Large intestine (tissue), 3 donors: Measurements from ENCODE around the gene PTPRN2. TPM values are rescaled to one million over a fixed set of nuclear protein-coding genes. Genes with fewer than 3 reads are reported as not detected.

Experiments used
- DNase-seq, 2 donors: peaks; one replicate each; pipeline versions ENCODE4 v3.0.0 to v3.0.0-alpha.2; 2013
- H3K27ac ChIP-seq: one replicate; pipeline ENCODE4 v1.5.1; 2013; ENCODE audit warnings: low read length
- H3K27me3 ChIP-seq: 2 replicates; pipeline ENCODE4 v1.6.1; 2013; ENCODE audit warnings: low read length; ENCODE audit not compliant: control insufficient read depth, insufficient read depth
- H3K36me3 ChIP-seq: 2 replicates; pipeline ENCODE4 v1.6.1; 2013; ENCODE audit warnings: low read length; ENCODE audit not compliant: control insufficient read depth, insufficient read depth
- H3K4me1 ChIP-seq: one replicate; pipeline ENCODE4 v1.6.1; 2013; ENCODE audit warnings: low read length; ENCODE audit not compliant: control insufficient read depth, insufficient read depth
- H3K4me3 ChIP-seq: one replicate; pipeline ENCODE4 v1.5.1; 2013; ENCODE audit warnings: low read length
- H3K9me3 ChIP-seq: one replicate; pipeline ENCODE4 v1.6.1; 2013; ENCODE audit warnings: mild to moderate bottlenecking, low read depth, low read length, moderate library complexity; ENCODE audit not compliant: control insufficient read depth
- WGBS: methylation state at CpG from one replicate; pipeline ENCODE4 v1.1.5; 2013; ENCODE audit warnings: low lambda C conversion rate; ENCODE audit not compliant: insufficient coverage; 5-methylcytosine and 5-hydroxymethylcytosine counted together
- polyA plus RNA-seq: library from polyadenylated mRNA; unstranded; fragments of 120-200 nt; gene quantifications from one replicate; pipeline ENCODE4 v1.2.1, GENCODE V29; 2013

Gene PTPRN2
- polyA plus RNA-seq, 1 donor = 13.4 TPM

DNA sequence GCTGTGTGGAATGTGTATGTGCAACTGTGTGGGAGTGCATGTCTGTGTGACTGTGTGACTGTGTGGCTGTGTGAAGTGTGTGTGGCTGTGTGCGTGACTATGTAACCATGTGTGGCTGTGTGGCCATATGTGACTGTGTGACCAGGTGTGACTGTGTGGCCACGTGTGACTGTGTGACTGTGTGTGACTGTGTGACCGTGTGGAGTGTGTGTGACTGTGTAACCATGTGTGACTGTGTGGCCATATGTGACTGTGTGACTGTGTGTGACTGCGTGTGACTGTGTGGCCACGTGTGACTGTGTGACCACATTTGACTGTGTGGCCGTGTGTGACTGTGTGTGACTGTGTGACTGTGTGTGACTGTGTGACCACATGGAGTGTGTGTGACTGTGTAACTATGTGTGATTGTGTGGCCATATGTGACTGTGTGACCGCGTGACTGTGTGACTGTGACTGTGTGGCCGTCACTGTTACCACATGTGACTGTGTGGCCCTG lies 747.9 kb downstream of the PTPRN2 start:
- no peaks in the 10 kb centered on the region for H3K36me3 ChIP-seq
- no CpG with 5 or more reads among the region's 9 CpGs for WGBS
- H3K27ac ChIP-seq = no peak overlapping the region
- no peaks in the 10 kb centered on the region for H3K4me1 ChIP-seq
- peaks cover 32% of the 10 kb centered on the region for H3K9me3 ChIP-seq
- no peak for DNase-seq
- H3K4me3 ChIP-seq = no peak overlapping the region
- H3K27me3 ChIP-seq = no peaks in the 10 kb centered on the region

DNA sequence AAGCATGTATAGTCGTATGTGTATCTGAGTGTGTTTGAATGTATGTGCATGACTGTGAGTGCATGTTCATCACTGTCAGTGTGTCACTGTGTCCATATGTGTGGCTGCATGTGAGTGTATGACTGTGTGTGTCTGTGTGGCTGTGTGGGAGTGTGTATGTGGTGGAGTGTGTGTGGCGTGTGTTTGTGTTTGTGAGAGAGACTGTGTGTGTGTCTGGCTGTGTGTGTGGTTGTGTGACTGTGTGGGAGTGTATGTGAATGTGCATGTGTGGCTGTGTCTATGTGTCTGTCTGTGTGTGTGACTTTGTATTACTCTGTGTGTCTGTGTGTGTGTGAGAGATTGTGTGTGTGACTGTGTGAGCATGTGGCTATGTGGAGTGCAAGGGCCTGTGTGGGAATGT lies 748.4 kb downstream of the PTPRN2 start:
- no peak overlapping the region for H3K27ac ChIP-seq
- no peak overlapping the region for H3K4me3 ChIP-seq
- H3K27me3 ChIP-seq = no peaks in the 10 kb centered on the region
- no peaks in the 10 kb centered on the region for H3K36me3 ChIP-seq
- WGBS = no CpG with 5 or more reads among the region's 2 CpGs
- H3K9me3 ChIP-seq = peaks cover 31% of the 10 kb centered on the region
- H3K4me1 ChIP-seq = no peaks in the 10 kb centered on the region
- DNase-seq = no peak

DNA sequence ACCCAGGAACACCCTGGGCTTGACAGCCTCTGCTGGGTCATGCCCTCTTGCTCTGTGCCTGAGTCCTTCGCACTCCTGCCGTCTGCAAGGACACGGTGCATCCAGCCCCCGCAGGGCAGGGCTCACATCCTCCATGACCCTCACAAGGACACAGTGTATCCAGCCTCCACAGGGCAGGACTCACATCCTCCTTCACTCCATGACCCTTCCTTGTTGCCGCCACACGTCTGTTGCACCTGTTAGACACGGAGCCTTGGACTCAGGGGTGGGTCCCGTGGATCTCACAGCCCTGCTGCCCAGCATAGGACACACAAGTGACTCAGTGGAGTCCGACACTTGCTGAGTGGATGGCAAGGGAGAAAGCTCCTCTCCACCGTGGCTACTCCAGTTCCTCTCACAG lies 750.1 kb downstream of the PTPRN2 start:
- H3K4me1 ChIP-seq = no peaks in the 10 kb centered on the region
- no CpG with 5 or more reads among the region's 10 CpGs for WGBS
- DNase-seq = no peak

DNA sequence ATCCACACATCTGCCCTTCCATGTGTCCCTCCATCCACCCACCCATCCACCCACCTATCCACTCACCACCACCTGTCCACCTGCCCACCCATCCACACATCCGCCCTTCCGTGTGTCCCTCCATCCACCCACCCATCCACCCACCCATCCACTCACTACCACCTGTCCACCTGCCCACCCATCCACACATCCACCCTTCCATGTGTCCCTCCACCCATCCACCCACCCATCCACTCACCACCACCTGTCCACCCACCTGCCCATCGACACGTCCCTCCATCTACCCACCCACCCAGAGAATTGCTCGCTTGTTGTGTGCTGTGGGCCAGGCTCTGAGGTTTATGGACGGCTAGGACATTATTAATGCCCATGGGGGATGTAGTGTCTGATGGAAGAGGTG lies 750.6 kb downstream of the PTPRN2 start:
- no peaks in the 10 kb centered on the region for H3K36me3 ChIP-seq
- DNase-seq = no peak
- H3K27me3 ChIP-seq = no peaks in the 10 kb centered on the region
- peaks cover 25% of the 10 kb centered on the region for H3K9me3 ChIP-seq
- H3K27ac ChIP-seq = no peak overlapping the region
- no CpG with 5 or more reads among the region's 6 CpGs for WGBS
- H3K4me1 ChIP-seq = no peaks in the 10 kb centered on the region
- no peak overlapping the region for H3K4me3 ChIP-seq

More for the DNA sequence above, 750.1 kb downstream of the PTPRN2 start:
- H3K27ac ChIP-seq = no peak overlapping the region
- H3K27me3 ChIP-seq = no peaks in the 10 kb centered on the region
- peaks cover 25% of the 10 kb centered on the region for H3K9me3 ChIP-seq
- H3K36me3 ChIP-seq = no peaks in the 10 kb centered on the region
- no peak overlapping the region for H3K4me3 ChIP-seq

DNA sequence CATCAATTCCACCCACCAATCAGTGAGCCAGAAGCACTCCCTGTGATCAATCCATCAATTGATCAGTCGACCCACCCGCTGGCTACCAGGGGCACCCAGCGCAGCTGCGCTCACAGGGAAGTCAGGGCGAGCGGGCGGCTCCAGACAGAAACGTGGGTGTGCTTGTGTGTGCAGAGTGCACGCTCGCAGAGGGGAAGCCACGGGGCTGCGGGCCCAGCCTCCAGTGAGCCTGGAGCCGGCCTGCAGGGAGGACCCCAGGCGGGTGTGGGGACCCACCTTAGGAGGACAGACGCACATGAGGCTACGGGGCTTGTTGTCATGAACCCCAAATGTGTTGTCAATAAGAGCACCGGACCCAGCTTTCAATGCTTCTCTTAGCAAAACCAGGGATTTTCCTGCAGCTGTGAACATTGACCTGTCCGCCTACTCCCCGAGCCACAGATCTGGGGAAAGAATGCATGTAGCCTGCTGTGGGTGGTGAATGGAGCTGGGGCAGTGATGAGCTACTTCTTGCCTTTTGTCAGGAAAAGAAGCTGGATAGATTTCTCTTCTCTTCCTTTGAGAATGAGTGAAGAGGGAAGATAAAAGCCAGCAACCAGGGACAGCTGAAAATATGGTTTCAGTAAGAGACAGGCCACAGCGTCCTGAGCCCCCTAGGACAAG lies 753.0 kb downstream of the PTPRN2 start:
- Histone ChIP-seq H3K27me3 (no peaks in the 10 kb centered on the region), H3K27ac (no peak overlapping the region), H3K4me3 (no peak overlapping the region), H3K36me3 (no peaks in the 10 kb centered on the region), H3K9me3 (peaks cover 9% of the 10 kb centered on the region), H3K4me1 (no peaks in the 10 kb centered on the region)
- WGBS = no CpG with 5 or more reads among the region's 20 CpGs
- no peak for DNase-seq

DNA sequence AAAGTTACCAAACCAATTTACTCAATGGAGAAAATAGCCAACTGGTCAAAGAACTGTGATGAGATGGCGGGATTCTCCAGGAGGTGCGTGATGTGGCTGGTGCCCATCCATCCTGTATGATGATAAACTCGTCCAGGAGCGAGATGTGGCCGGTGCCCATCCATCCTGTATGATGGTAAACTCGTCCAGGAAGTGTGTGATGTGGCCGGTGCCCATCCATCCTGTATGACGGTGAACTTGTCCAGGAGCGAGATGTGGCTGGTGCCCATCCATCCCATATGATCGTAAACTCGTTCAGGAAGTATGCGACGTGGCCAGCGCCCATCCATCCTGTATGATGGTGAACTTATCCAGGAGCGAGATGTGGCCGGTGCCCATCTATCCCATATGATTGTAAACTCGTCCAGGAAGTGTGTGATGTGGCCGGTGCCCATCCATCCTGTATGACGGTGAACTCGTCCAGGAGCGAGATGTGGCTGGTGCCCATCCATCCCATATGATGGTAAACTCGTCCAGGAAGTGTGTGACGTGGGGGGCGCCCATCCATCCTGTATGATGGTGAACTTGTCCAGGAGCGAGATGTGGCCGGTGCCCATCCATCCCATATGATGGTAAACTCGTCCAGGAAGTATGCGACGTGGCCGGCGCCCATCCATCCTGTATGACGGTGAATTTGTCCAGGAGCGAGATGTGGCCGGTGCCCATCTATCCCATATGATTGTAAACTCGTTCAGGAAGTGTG lies 754.6 kb downstream of the PTPRN2 start:
- Histone ChIP-seq H3K9me3 (peaks cover 3% of the 10 kb centered on the region), H3K36me3 (no peaks in the 10 kb centered on the region), H3K4me1 (no peaks in the 10 kb centered on the region), H3K27ac (no peak overlapping the region), H3K4me3 (no peak overlapping the region), H3K27me3 (no peaks in the 10 kb centered on the region)
- no peak for DNase-seq
- WGBS = no CpG with 5 or more reads among the region's 35 CpGs

DNA sequence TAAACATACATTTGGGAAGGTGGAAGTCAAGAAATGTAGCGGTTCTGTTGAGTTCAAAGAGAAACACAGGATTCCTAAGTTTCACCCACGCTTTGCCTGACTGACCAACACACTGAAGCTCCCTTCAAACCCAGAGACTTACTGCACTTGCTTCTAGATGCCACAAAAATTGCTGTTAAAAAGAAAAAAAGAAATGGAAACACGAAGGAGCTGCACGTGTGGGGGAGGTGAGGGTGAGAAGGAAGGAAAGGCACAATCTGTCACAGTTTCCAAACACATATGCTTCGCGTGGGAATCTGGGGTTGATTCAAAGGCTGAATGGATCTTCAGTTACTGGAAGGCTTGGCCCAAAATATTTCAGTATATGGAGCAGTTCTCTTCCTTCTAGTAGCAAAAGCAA lies 755.2 kb downstream of the PTPRN2 start:
- 83% methylated on average over 2 of the region's 6 CpGs for WGBS
- no peak overlapping the region for H3K4me3 ChIP-seq
- H3K27ac ChIP-seq = no peak overlapping the region
- H3K36me3 ChIP-seq = no peaks in the 10 kb centered on the region
- peaks cover 8% of the 10 kb centered on the region for H3K9me3 ChIP-seq
- H3K27me3 ChIP-seq = no peaks in the 10 kb centered on the region
- H3K4me1 ChIP-seq = no peaks in the 10 kb centered on the region
- no peak for DNase-seq

DNA sequence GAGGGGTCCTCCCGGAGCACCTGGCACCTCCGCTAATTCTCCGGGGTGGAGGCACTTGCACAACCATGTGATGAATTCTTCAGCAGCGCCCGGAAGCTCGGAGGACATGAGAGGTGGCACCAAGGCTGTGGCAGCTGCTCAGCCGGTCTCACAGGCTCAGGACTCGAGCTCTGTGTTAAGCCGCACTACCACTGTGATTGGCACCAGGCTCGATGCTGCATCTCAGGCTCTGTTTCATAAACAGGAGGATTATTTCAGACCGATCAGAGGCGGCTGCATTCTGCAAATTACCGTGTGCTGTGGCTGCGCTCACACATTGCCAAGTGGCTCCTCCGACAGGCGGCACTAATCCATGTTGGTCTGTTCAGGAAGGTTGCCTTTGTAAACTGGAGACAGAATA lies 755.6 kb downstream of the PTPRN2 start:
- H3K4me3 ChIP-seq = no peak overlapping the region
- H3K4me1 ChIP-seq = no peaks in the 10 kb centered on the region
- peaks cover 11% of the 10 kb centered on the region for H3K9me3 ChIP-seq
- no peaks in the 10 kb centered on the region for H3K36me3 ChIP-seq
- H3K27ac ChIP-seq = no peak overlapping the region
- DNase-seq = no peak
- WGBS = 80% methylated on average over 1 of the region's 16 CpGs
- no peaks in the 10 kb centered on the region for H3K27me3 ChIP-seq

DNA sequence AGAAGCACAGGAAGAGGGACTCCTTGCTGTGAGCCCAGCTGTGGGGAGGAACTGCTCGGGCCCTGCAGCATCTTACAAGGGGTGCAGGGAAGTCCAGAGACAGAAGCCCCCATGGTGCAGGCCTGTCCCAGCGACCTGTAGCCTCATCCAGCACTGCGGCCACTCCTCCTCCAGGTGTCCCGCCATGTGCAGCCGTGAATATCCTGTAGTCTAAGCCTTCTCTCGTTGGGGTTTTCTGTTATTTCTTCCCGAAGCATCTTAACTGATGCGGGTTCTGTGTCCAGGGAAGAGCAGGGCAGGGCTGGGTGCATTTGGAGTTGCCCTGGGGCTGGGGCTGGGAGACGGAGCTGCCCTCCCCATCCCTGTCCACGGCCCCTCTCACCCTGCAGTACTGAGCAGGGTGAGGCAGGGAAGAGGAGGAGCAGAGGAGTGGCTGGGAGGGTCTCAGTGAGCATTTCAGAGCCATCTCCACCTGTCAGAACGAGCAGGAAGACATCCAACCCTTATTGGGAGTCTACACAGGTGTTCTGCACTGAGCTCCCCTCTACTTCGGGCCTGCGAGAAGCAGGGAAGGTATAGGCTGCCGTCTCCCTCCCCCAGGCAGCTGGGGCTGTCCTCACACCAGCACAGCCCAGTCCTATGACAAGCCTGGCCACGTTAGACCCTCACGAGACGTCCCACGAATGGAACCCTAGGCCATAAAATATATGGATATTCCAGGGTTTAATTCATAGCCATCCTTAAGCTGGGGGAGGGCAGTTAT lies 756.3 kb downstream of the PTPRN2 start:
- Histone ChIP-seq H3K4me3 (no peak overlapping the region), H3K27me3 (no peaks in the 10 kb centered on the region), H3K27ac (no peak overlapping the region), H3K4me1 (no peaks in the 10 kb centered on the region), H3K9me3 (peaks cover 14% of the 10 kb centered on the region), H3K36me3 (no peaks in the 10 kb centered on the region)
- no peak for DNase-seq
- 100% methylated on average over 3 of the region's 18 CpGs for WGBS

DNA sequence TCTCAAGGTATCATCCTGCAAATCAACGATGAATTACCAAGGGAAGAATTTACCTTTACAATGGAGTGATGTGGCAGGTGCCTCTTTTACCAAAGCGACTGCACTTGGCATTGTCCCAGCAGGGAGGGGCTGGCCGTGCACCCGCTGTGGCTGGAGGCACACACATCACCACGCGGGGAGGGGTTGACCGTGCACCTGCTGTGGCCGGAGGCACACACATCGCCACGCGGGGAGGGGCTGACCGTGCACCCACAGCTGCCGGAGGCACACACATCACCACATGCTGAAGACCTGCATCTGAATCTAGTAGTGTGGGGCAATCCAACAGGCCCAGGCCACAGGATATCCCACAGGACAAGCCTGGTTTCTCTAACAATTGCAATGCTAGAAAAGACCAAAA lies 757.3 kb downstream of the PTPRN2 start:
- Histone ChIP-seq H3K27me3 (no peaks in the 10 kb centered on the region), H3K9me3 (peaks cover 15% of the 10 kb centered on the region), H3K4me1 (no peaks in the 10 kb centered on the region), H3K4me3 (no peak overlapping the region), H3K36me3 (no peaks in the 10 kb centered on the region), H3K27ac (no peak overlapping the region)
- no peak for DNase-seq
- no CpG with 5 or more reads among the region's 13 CpGs for WGBS
